Superior temporal gyrus (tissue), 1 donor: ENCODE results near the gene VAV2.
"Not testable (repeated sequence)": the region's sequence is repeated elsewhere in the genome, so short reads cannot be mapped to it uniquely, and the experiment has no call there.

Experiments
- DNase-seq: peaks from one replicate; pipeline ENCODE4 v3.0.0-alpha.2; 2016; ENCODE audit errors: extremely low spot score

VAV2 gene

DNA sequence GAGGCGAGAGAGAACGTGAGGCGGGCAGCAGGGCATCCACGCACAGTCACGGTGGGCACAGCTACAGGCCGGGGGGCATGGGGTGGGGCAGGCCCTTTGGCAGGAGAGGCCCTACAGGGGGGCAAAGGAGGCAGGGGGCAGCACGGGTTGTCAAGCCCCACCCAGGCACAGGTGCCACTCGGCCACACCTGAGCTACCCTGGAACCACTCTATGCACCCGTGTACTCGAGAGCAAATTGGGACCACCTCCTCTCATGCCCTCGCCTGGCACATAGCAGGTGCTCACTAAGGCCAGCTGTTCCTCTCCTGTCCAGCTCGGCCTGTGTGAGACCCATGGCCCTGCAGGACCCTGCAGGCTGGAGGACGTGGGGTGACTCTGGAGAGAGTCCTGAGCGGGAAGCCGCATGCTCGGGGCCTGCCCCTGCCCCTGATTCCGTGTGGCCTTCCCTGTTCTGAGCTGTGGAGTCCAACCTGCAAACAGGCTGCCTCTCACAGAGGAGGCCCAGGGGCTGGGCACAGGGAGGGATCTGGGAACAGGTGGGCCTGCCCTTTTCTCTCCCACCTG lies 222.5 kb downstream of the VAV2 start:
- no peak for DNase-seq

DNA sequence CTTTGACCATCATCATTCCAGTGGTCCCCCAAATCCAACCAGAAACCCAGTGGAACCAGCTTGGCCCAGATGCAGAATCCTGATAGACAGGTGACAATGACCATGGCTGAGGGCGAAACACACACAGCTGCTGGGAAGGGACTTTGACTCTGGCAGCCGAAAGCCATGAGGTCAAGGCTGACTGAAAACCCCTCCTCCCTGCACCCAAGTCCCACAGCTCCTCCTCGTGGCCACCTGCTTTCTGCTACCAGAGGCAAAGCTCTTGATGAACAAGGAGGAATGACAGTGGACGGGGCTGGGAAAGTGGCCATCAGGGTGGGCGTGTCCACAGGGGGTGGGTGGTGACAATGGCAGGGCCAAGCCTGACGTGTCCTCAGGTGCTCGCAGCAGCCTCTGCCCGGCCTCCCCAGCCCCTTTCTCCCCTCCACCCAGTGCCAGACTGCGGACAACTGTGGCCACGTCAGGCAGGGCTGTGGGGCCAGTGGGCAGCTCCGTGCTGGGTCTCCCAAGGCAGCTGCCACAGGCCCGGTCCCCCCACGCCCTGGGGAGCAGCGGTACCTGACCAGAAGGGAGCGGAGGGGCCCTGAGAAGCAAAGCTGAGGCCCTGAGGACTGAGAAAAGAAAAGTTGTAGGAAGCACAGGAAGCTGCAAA lies 223.1 kb downstream of the VAV2 start:
- no peak for DNase-seq

DNA sequence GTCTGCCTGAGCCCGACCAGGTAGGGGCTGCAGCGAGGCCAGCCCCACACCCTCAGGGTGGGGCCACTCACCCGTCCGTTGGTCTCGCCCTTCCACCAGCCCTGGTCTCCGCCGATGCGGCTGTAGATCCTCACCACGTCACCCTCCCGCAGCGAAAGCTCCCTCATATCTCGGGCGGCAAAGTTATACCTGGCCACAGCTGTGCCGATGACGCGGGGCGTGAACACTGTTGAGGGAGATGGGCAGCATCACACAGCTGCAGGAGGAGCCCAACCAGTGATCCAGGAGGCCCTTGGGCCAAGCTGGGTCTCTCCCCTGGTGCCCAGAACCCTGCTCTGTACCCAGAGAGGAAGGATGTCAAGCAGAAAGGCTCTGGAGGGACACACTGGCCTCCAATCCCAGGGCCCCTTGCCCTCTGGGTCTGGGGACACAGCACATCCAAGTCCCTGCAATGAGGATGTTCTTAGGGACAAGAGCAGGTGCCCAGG lies 223.7 kb downstream of the VAV2 start:
- DNase-seq, result no peak

DNA sequence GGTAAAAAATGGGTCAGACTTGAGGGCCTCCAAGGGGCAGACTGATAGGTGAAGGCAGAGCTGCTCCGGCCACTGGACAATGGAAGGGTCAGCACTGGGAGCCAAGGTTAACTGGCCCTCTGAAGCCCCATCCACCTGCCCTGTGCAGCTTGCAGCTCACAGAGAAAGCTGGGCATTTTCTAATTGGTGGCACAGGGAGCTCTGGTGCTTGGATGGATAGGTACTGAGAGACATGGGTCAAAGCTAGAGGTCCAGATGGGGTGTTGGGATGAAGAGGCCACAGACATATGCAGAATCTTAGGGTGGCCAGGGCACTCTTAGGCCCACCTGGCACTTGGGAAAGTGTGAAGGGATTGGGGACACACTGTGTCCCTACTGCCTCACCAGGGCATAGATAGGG lies 224.5 kb downstream of the VAV2 start:
- DNase-seq, result no peak

DNA sequence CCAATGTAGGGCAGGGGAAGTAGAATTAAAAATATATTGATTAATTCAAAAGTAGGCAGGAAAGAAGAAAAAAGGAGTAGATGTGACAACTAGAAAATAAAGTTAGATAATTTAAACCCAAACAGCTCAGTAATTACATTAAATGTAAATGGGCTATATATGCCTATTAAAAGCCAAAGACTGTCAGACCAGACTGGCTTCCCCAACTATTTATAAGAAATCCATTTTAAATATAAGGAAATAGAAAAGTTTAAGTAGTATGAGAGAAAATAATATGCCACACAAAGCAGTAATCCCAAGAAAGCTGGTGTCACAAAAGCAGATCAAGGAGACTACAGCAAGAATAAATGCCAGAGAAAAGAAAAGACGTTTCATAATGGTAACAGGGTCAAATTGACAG lies 225.1 kb downstream of the VAV2 start:
- no peak for DNase-seq

DNA sequence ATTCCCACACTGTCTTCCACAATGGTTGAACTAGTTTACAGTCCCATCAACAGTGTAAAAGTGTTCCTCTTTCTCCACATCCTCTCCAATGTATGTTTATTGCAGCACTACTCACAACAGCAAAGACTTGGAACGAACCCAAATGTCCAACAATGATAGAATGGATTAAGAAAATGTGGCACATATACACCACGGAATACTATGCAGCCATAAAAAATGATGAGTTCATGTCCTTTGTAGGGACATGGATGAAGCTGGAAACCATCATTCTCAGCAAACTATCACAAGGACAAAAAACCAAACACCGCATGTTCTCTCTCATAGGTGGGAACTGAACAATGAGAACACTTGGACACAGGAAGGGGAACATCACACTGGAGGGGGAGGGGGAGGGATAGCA lies 225.9 kb downstream of the VAV2 start:
- DNase-seq, result not testable (repeated sequence)

DNA sequence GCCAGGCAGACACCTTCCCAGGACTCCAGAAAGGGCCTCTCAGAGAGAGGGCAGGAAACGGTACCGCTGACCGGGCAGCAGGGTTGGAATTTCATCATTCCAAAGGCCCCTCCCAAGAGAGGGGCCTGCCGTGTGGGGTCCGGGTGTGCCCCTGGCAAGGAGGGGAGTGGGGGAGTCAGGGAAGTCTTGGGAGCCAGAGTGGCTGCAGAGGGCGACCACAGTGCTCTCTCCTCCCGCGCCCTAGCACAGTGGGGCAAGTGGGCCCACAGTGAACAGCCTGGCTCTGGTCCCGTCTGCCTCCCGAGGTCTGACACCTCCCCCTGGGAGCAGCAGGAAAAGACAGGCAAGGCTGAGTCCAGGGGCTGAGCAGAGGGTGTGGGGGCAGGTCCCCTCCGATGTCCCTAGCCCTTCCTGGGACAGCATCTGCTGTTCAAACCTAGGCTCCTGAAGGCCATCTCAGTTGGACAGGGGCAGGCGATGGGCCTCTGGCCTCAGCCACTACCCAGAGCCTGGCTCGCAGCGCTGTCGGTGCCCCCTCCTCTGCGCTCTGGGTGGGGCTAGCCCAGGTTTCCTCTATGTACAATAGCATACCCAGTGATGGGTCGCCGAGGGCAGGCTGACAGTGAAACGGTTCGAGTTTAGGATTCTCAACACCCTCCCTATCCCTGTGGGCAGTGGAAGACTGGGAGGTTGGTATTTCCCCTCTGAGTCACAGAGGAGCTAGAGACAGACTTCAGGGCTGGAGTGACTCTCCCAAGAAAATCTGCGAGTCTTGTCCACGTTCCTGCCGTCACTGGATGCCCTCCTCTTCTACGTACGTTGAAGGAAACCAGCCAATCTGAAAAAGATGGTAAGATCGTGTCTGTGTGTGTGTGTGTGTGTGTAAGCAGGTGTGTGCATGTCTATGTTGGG lies 228.6 kb downstream of the VAV2 start:
- no peak for DNase-seq

DNA sequence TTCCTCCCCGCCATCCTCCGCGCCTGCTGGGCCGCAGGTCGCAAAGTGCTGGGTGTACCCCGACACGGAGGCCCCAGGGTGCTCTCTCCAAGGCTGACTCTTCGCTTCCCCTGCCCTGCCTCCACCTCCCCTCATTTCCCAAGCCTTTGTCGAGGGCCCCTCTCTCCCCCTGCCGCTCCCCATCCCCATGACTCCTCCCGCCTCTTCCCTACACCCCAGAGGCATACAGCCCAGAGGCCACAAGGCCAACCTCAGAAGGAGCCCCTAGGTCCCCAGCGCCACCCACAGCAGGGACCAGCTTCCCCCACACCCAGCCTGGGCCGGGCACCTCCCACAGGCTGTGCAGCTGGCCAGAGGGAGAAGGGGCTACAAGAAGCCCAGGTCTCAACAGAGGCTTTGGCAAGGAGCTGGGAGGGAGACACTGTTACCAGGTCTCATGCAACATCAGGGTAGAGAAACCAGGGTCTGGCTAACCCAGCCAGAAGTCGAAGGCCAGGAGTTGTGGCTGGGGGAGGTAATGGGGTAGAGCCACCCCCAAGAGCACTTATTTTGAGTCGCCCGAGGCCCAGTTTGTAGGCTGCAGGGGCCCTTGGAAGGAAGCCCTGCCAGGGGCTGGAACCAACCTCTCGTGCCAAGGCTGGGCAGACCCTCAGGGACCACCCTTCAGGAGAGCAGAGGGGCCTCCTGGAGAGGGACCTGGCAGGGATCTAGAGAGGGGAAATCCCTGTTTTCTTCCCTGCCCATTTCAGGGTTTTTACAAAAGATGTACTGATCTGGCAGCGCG lies 229.4 kb downstream of the VAV2 start:
- DNase-seq, result no peak

DNA sequence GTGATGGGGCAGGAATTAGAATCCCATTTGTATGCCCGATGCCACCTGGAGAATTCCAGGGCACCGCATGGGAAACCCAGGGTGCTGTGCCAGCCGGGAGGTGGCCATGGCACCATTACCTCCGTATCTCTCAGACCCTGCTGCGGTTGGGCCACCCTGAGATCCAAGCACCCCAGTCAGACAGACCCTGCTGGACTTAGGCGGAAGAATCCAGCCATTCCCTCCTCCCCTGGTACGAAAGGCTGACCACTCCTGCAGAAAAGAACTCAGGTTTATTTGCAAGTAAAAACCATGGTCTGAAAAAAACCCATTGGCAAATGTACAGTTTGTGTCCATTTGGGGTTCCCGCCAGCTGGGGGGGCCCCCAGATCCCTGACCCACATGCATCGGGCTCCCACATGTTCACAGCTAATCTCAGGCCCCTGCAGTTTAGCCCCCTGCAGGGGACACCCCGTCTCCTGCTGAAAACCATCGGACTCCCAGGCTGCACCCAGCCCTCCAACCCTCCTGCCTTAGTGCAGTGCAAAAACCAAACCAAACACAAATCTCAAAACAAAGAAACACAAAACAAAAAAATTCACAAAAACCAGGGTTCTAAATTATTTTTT lies 230.4 kb downstream of the VAV2 start:
- DNase-seq, result no peak

DNA sequence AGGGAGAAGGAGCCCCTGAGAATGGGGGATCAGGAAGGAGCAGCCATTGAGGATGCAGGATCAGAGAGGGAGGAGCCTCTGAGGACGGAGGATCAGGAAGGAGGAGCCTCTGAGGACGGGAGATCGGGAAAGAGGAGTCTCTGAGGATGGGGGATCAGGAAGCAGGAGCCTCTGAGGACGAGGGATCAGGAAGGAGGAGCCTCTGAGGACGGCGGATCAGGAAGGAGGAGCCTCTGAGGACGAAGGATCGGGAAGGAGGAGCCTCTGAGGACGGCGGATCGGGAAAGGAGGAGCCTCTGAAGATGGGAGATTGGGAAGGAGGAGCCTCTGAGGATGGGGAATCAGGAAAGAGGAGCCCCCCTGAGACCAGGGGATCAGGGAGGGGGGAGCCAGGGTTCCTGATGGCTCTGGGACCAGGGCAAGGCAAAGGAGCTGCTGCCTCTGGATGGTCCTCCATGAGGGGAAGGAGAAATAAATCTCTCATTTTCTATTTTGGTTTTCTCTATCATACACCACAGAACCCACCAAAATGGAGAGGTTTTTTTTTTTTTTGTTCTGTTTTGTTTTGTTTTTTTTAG lies 231.3 kb downstream of the VAV2 start:
- DNase-seq, result no peak

DNA sequence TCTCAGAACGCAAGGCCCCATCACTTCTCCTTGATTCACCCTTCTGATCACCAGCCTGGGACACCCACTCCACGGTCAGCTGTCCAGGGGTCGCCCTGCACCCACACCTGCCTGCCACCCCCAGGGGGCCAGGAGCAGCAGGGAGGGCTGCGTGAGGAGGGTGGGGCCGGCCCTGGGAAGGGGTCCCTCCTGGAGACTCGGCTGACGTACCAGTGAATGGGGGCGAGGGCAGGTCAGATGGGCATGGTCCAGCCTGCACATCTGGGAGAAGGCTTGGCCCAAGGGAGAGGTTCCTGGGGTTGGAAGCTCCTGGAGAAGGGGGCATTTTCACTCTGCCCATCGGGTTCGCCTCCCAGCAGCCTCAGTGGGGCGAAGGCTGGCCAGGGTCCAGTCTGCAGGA lies 232.2 kb downstream of the VAV2 start:
- no peak for DNase-seq

DNA sequence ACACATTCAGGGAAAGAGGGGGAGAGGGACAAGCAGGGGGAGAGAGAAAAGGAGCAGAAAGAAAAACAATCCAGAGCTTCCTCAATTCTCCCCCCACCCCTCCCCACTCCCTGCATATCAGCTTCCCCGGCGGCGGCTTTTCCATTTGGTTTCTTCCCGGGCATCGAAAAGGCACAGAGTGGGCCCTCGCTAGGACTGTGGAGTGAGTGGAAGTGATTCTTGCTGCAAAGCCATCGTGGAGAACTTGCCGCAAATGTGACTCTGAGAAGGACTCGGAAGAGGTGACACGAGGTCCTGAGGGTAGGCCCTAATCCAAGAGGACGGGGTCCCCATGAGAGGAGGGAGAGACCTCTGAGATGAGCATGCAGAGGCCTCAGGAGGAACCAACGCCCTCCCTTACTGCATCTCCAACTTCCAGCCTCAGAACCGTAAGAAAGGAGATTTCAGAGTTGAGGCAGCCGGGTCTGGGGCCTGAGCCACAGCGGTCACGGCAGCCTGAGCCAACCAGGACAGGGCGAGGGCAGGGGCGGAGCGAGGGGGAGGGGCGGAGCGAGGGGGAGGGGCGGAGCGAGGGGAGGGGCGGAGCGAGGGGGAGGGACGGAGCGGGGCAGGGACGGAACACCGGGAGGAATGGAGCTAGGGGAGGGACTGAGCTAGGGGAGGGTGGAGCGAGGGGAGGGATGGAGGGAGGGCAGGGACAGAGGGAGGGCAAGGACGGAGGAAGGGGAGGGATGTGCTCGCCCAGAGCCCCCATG lies 232.8 kb downstream of the VAV2 start:
- no peak for DNase-seq

DNA sequence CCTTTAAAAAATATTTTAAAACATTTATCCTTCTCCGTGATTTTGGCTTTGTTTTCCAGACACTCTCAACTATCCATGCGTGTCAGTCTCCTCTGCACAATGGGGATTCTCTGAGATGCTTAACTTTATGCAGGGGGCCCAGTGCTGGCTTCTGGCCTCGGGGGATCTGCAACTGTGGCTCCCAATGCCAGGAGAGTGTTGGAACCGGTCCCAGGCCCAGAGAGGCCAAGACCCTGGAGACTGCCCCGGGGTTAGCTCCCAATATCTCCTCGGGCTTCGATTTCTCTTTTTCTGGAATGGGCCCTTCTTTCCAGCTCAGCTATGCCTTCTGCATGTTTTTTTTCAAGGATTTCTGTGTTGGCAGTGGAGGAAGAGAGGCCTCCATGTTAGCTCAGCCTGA lies 233.9 kb downstream of the VAV2 start:
- no peak for DNase-seq

DNA sequence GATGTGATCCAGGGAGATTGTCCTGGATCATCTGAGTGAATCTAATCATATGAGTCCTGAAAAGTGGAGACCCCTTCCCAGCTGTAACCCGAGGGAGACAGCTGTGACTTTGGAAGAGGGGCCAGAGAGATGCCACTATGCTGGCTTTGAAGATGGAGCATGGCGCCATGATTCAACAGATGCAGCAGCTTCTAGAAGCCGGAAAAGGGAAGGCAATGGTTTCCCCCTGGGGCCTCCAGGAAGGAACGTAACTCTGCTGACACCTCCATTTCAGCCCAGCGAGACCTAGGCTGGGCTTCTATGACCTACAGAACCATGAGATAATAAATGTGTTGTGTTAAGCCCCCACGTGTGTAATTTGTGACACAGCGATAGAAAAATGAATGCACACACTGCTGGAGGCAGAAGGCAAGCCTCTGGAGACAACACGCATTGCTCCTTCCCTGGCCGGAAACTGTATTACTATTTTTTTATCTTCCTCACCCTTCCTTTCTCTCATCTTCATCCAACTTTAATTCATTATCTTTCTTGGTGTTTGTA lies 237.4 kb downstream of the VAV2 start:
- no peak for DNase-seq

DNA sequence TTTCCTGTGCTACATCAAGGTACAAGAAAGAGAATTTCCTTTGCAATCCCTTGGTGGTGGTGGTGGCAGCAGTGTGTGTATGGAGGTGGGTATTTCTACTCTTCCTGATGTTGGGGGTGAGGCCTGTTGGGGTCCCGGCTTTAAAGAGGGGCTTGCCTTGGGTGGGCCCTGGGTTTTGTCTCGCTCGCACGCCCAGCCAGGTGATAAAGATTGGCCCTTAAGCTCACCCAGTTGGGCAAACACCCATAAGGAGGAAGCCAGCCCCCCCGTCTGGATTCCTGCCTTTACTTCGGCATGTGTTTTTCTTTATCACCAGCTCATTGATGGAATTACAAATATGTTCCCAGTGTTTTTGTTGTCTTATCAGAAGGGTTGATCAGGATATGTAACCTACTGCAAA lies 237.9 kb downstream of the VAV2 start:
- no peak for DNase-seq

DNA sequence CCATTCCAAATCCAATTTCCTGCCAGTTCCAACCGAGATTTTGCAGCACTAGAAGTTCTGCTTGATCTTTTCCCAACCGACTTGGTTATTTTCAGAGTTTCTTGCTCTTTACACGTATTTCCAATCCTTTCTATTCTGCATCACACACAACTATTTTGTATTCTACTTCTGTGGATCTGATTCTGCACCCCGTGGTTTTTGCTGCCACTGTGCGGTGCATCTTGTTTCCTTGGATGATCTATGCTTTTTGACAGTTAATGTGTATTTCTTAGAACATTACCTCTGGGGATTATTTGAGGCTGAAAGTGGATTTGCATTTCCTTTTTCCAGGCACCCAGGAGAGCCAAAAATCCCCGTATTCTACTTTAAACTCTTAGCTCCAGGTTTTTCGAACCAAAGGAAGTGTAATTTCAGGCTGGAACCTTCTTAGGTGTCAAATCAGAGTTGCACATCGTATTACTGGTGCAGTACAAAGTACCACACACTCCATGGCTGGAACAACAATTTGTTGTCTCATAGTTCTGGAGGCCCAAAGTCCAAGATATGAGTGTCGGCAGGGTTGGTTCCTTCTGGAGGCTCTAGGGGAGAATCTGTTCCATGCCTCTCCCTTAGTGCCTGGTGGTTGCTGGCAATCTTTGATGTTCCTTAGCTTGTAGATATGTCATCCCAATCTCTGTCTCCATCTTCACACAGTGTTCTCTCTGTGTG lies 239.2 kb downstream of the VAV2 start:
- no peak for DNase-seq

DNA sequence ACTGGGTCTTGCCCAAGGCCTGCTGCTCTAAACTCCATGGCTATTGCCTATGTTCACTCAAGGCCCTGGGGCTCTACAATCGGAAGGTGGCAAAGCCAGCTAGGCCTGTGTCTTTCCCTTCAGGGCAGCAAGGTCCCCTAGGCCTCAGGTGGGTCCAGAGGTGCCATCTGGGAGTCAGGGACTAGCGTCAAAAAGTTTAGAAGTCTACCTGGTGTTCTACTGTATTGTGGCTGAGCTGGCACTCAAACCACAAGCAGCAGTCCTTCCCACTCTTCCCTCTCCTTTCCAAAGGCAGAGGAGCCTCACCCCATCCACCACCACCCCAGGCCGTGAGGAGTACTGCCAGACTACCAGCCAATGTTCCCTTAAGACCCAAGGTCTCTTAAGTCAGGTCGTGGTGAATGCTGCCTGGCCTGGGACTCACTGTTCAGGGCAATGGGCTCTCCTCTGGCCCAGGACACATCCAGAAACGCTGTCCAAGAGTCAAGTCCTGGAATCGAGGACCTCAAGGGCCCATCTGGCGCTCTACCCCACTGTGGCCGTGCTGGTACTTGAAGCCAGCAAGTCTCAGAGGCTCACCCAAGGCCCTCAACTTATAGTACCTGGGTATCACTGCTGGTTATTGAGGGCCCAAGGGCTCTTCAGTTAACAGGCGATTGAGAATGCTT lies 241.0 kb downstream of the VAV2 start:
- DNase-seq, result no peak

DNA sequence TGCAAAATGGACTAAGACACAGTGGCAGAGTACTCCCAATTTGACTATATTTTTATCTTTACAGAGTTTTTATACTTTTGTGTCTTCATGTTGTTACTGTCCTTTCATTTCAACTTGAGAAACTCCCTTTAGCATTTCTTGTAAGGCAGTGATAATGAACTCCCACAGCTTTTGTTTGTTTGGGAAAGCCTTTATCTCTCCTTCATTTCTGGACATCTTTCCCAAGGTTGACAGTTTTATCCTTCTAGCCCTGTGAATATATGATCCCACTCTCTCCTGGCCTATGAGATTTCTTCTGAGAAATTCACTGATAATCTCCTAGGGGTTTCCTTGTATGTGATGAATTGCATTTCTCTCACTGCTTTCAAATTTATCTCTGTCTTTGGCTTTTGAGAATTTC lies 244.8 kb downstream of the VAV2 start:
- DNase-seq, result no peak

DNA sequence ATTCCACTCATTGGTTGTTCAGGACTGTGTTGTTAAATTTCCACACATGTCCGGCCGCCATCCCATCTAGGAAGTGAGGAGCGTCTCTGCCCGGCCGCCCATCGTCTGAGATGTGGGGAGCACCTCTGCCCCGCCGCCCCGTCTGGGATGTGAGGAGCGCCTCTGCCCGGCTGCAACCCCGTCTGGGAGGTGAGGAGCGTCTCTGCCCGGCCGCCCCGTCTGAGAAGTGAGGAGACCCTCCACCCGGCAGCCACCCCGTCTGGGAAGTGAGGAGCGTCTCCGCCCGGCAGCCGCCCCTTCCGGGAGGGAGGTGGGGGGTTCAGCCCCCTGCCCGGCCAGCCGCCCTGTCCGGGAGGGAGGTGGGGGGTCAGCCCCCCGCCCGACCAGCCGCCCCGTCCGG lies 247.6 kb downstream of the VAV2 start:
- not testable (repeated sequence) for DNase-seq
